ENCODE results near the gene ACOT7. TPM values are rescaled to one million over a fixed set of nuclear protein-coding genes. Genes with fewer than 3 reads are reported as not detected.
"Not testable (repeated sequence)": the region's sequence is repeated elsewhere in the genome, so short reads cannot be mapped to it uniquely, and the experiment has no call there.

The ACOT7 gene
- total RNA-seq, 2 donors from 2014 or later: 9.9 to 12.9 TPM

GRCh38 chr1:6409733-6410132 is 16.2 kb upstream of the ACOT7 start:
- no peak for ATAC-seq
- intact Hi-C loops (cut with DNase I): loop anchor here in 1 of 2 donors (10.0 kb wide), 1 partner anchor 165 kb away; the partner anchor contains the start of gene HES3
- DNase-seq: no peak

GRCh38 chr1:6409053-6409452 is 15.5 kb upstream of the ACOT7 start:
- intact Hi-C loops (cut with DNase I): loop anchor here in 1 of 2 donors (10.0 kb wide), 1 partner anchor 164 kb away; the partner anchor contains the start of gene HES3
- DNase-seq: no peak
- no peak for ATAC-seq

GRCh38 chr1:6408023-6408422 is 14.5 kb upstream of the ACOT7 start:
- intact Hi-C loops (cut with DNase I): loop anchor here in 1 of 2 donors (10.0 kb wide), 1 partner anchor 163 kb away; the partner anchor contains the start of gene HES3
- DNase-seq (no peak), ATAC-seq (no peak)

- ATAC-seq (no peak), DNase-seq (no peak)
- intact Hi-C loops (cut with DNase I): loop anchor here in 1 of 2 donors (5.0 to 10.0 kb wide), 2 partner anchors 34 to 157 kb away; partner anchors contain the start of gene HES3
Measured at GRCh38 chr1:6401673-6402072, 8.1 kb upstream of the ACOT7 start.

- no peak for ATAC-seq
- intact Hi-C loops (cut with DNase I): no loop called here
Measured at GRCh38 chr1:6399294-6399693, 5.7 kb upstream of the ACOT7 start.

GRCh38 chr1:6397844-6398441 is 4.4 kb upstream of the ACOT7 start:
- no peak for ATAC-seq
- DNase-seq: no peak
- intact Hi-C loops (cut with DNase I): no loop called here

More at GRCh38 chr1:6399294-6399693, 5.7 kb upstream of the ACOT7 start:
- DNase-seq: no peak

GRCh38 chr1:6396998-6397397 is 3.4 kb upstream of the ACOT7 start:
- ATAC-seq (no peak), DNase-seq (no peak)
- intact Hi-C loops (cut with DNase I): no loop called here

- ATAC-seq; DNase-seq; intact Hi-C loops (cut with DNase I): not testable (repeated sequence)
Measured at GRCh38 chr1:6395781-6396244, 2.2 kb upstream of the ACOT7 start.

- intact Hi-C loops (cut with DNase I): not testable (repeated sequence)
Measured at GRCh38 chr1:6395130-6395529, 1.6 kb upstream of the ACOT7 start.

GRCh38 chr1:6392809-6393399 is 663 bp downstream of the ACOT7 start:
- ATAC-seq: peak; percentile 7 to 37
- intact Hi-C loops (cut with DNase I): no loop called here
- DNase-seq: no peak

More at GRCh38 chr1:6395130-6395529, 1.6 kb upstream of the ACOT7 start:
- not testable (repeated sequence) for DNase-seq, ATAC-seq

GRCh38 chr1:6391951-6392808 is 1.4 kb downstream of the ACOT7 start:
- no peak for DNase-seq
- intact Hi-C loops (cut with DNase I): no loop called here
- ATAC-seq: no peak

GRCh38 chr1:6389971-6390370 is 3.6 kb downstream of the ACOT7 start:
- intact Hi-C loops (cut with DNase I): no loop called here
- ATAC-seq: no peak
- DNase-seq: no peak

GRCh38 chr1:6386371-6386949 is 7.1 kb downstream of the ACOT7 start:
- DNase-seq: no peak
- no peak for ATAC-seq
- intact Hi-C loops (cut with DNase I): no loop called here

GRCh38 chr1:6385488-6386191 is 7.9 kb downstream of the ACOT7 start:
- DNase-seq (peak; percentile 50), ATAC-seq (peak in 1 of 2 donors; percentile 50)
- intact Hi-C loops (cut with DNase I): no loop called here

GRCh38 chr1:6384962-6385361 is 8.6 kb downstream of the ACOT7 start:
- ATAC-seq: peak; percentile 17 to 82
- intact Hi-C loops (cut with DNase I): no loop called here
- no peak for DNase-seq

- DNase-seq (no peak), ATAC-seq (no peak)
- intact Hi-C loops (cut with DNase I): no loop called here
Measured at GRCh38 chr1:6384135-6384534, 9.4 kb downstream of the ACOT7 start.

GRCh38 chr1:6380037-6380436 is 13.5 kb downstream of the ACOT7 start:
- intact Hi-C loops (cut with DNase I): no loop called here
- ATAC-seq (no peak), DNase-seq (no peak)

- DNase-seq (no peak), ATAC-seq (no peak)
- intact Hi-C loops (cut with DNase I): no loop called here
Measured at GRCh38 chr1:6378096-6378746, 15.3 kb downstream of the ACOT7 start.
